H1 (cell line): ENCODE measurements around the gene DNAH1. TPM values are rescaled to one million over a fixed set of nuclear protein-coding genes. Genes with fewer than 3 reads are reported as not detected.
A peak's percentile ranks its signal among the peaks of the same experiment; 100 is the strongest.

Source experiments
- CTCF ChIA-PET: fragments of 300-600 bp; sonication (Branson Sonifier 250); formaldehyde crosslinking; loops from one replicate; lab custom pipeline; 2021; ENCODE audit not compliant: partially characterized antibody; lab: Charles Lee
- POLR2A ChIA-PET: fragments of 300-600 bp; sonication (Branson Sonifier 250); formaldehyde crosslinking; loops from one replicate; lab custom pipeline; 2021; ENCODE audit warnings: inconsistent platforms; ENCODE audit not compliant: partially characterized antibody; lab: Charles Lee
- DNase-seq, 2 experiments: peaks; one replicate each; pipeline versions ENCODE4 v3.0.0 to v3.0.0-alpha.2; 2010 to 2022; ENCODE audit warnings: low spot score in 2 of 2, low read depth in 1 of 2, mixed read lengths in 1 of 2
- FAIRE-seq: peaks from 2 replicates; lab custom pipeline; 2011; peaks lifted over from hg19 to GRCh38; lab: Jason Lieb, UNC
- H2AFZ ChIP-seq: 2 replicates; pipeline ENCODE4 v1.8.1; 2012; ENCODE audit warnings: low read length, inconsistent platforms
- H2AK5ac ChIP-seq: 2 replicates; pipeline ENCODE4 v1.6.1; 2013; ENCODE audit warnings: low read depth, low read length
- H2BK120ac ChIP-seq: replicated peaks from 2 replicates; pipeline ENCODE3; 2013; ENCODE audit warnings: low read depth, low read length, inconsistent platforms
- H2BK12ac ChIP-seq: 2 replicates; pipeline ENCODE4 v1.6.1; 2013; ENCODE audit warnings: low read depth, low read length
- H2BK15ac ChIP-seq: 2 replicates; pipeline ENCODE4 v1.6.1; 2013; ENCODE audit warnings: low read length
- H2BK20ac ChIP-seq: 2 replicates; pipeline ENCODE4 v1.6.1; 2013; ENCODE audit warnings: low read length
- H2BK5ac ChIP-seq: 2 replicates; pipeline ENCODE4 v1.6.1; 2013; ENCODE audit warnings: low read depth, low read length
- H3K14ac ChIP-seq: 2 replicates; pipeline ENCODE4 v1.6.1; 2013; ENCODE audit warnings: inconsistent platforms; ENCODE audit not compliant: insufficient read length
- H3K18ac ChIP-seq: 2 replicates; pipeline ENCODE4 v1.6.1; 2013; ENCODE audit warnings: low read length; ENCODE audit errors: extremely low read depth
- H3K23ac ChIP-seq: 2 replicates; pipeline ENCODE4 v1.6.1; 2013; ENCODE audit warnings: inconsistent platforms; ENCODE audit not compliant: insufficient read length
- H3K23me2 ChIP-seq: 2 replicates; pipeline ENCODE4 v1.6.1; 2013; ENCODE audit warnings: low read depth, low read length
- H3K27ac ChIP-seq: 2 replicates; pipeline ENCODE4 v1.6.1; 2011; ENCODE audit warnings: low read depth, low read length, inconsistent platforms
- H3K27me3 ChIP-seq, 4 experiments: replicated peaks in 1 of 4; 1 replicate in 1 of 4; 2 replicates in 3 of 4; pipeline versions ENCODE4 v1.6.1 to v1.8.1; 2011 to 2013; ENCODE audit warnings: low read length in 3 of 4, mild to moderate bottlenecking in 3 of 4, inconsistent platforms in 2 of 4, mixed read lengths in 2 of 4, moderate library complexity in 1 of 4; ENCODE audit not compliant: control insufficient read depth in 3 of 4, insufficient read depth in 3 of 4; ENCODE audit errors: extremely low read depth in 1 of 4
- H3K36me3 ChIP-seq, 4 experiments: 2 replicates each; pipeline versions ENCODE4 v1.6.1 to v1.8.1; 2011 to 2013; ENCODE audit warnings: mild to moderate bottlenecking in 4 of 4, low read length in 3 of 4, moderate library complexity in 2 of 4, control low read depth in 1 of 4, inconsistent platforms in 1 of 4; ENCODE audit not compliant: insufficient read depth in 4 of 4, control insufficient read depth in 2 of 4
- H3K4ac ChIP-seq: replicated peaks from 2 replicates; pipeline ENCODE3; 2013; ENCODE audit warnings: low read length, low read depth, mixed read lengths, inconsistent platforms; ENCODE audit not compliant: insufficient read length
- H3K4me1 ChIP-seq, 4 experiments: replicated peaks in 1 of 4; 1 replicate in 1 of 4; 2 replicates in 3 of 4; pipeline versions ENCODE4 v1.6.1 to v1.8.1; 2011 to 2013; ENCODE audit warnings: low read length in 3 of 4, inconsistent platforms in 2 of 4, mixed read lengths in 1 of 4; ENCODE audit not compliant: insufficient read depth in 4 of 4, control insufficient read depth in 3 of 4
- H3K4me2 ChIP-seq, 2 experiments: 2 replicates each; pipeline versions ENCODE4 v1.6.1 to v1.8.1; 2011 to 2013; ENCODE audit warnings: low read depth in 2 of 2, low read length in 2 of 2, control low read depth in 1 of 2, inconsistent platforms in 1 of 2, mild to moderate bottlenecking in 1 of 2; ENCODE audit not compliant: insufficient read depth in 1 of 2
- H3K4me3 ChIP-seq, 4 experiments: fragments of 200-600, 300-600 bp in 1 of 4; sonication (generic), shearing (Covaris generic), sonication (Bioruptor Twin) in 1 of 4; 2 replicates each; pipeline versions ENCODE4 v1.5.1 to v1.8.1; 2011 to 2016; ENCODE audit warnings: low read length in 4 of 4, low read depth in 3 of 4, control low read depth in 2 of 4, inconsistent platforms in 2 of 4, mild to moderate bottlenecking in 2 of 4, mixed read lengths in 1 of 4, moderate library complexity in 1 of 4; ENCODE audit not compliant: insufficient read depth in 2 of 4; ENCODE audit errors: extremely low read depth in 1 of 4
- H3K56ac ChIP-seq: replicated peaks from 2 replicates; pipeline ENCODE3; 2013; ENCODE audit warnings: low read depth, mild to moderate bottlenecking, mixed read lengths, low read length, inconsistent platforms; ENCODE audit not compliant: insufficient read length
- H3K79me1 ChIP-seq: 2 replicates; pipeline ENCODE4 v1.6.1; 2013; ENCODE audit warnings: low read depth, low read length, control low read depth
- H3K79me2 ChIP-seq, 2 experiments: 2 replicates each; pipeline versions ENCODE4 v1.6.1 to v1.8.1; 2012 to 2013; ENCODE audit warnings: low read length in 2 of 2, mild to moderate bottlenecking in 2 of 2, inconsistent platforms in 1 of 2; ENCODE audit not compliant: insufficient read depth in 2 of 2, control insufficient read depth in 1 of 2
- H3K9ac ChIP-seq, 4 experiments: replicated peaks in 1 of 4; 1 replicate in 1 of 4; 2 replicates in 3 of 4; pipeline versions ENCODE4 v1.6.1 to v1.8.1; 2011 to 2013; ENCODE audit warnings: low read depth in 3 of 4, low read length in 3 of 4, control low read depth in 2 of 4, mild to moderate bottlenecking in 2 of 4, moderate library complexity in 2 of 4, inconsistent platforms in 1 of 4; ENCODE audit errors: extremely low read depth in 1 of 4
- H3K9me3 ChIP-seq, 2 experiments: 2 replicates each; pipeline versions ENCODE4 v1.6.1 to v1.8.1; 2012 to 2013; ENCODE audit warnings: mild to moderate bottlenecking in 2 of 2, moderate library complexity in 2 of 2, control low read depth in 1 of 2, inconsistent platforms in 1 of 2, low read depth in 1 of 2, low read length in 1 of 2, mixed read lengths in 1 of 2; ENCODE audit not compliant: insufficient read depth in 2 of 2
- H4K20me1 ChIP-seq, 2 experiments: replicated peaks in 1 of 2; 2 replicates each; pipeline versions ENCODE3 to v1.8.1; 2011 to 2013; ENCODE audit warnings: inconsistent platforms in 2 of 2, low read length in 2 of 2, mild to moderate bottlenecking in 1 of 2; ENCODE audit not compliant: insufficient read depth in 2 of 2, control insufficient read depth in 1 of 2
- H4K5ac ChIP-seq: 2 replicates; pipeline ENCODE4 v1.6.1; 2013; ENCODE audit warnings: low read length, low read depth, mixed read lengths, inconsistent platforms; ENCODE audit not compliant: insufficient read length
- H4K8ac ChIP-seq: 2 replicates; pipeline ENCODE4 v1.8.0; 2013; ENCODE audit warnings: mild to moderate bottlenecking, moderate library complexity, low read length, inconsistent platforms; ENCODE audit not compliant: insufficient read depth; ENCODE audit errors: extremely low read depth
- H4K91ac ChIP-seq: replicated peaks from 2 replicates; pipeline ENCODE3; 2013; ENCODE audit warnings: low read length, mixed read lengths, inconsistent platforms; ENCODE audit not compliant: insufficient read length
- GABPA ChIP-seq: IDR thresholded peaks from 2 replicates; pipeline ENCODE4 v1.6.1; 2011; ENCODE audit warnings: mild to moderate bottlenecking, low read length, moderate library complexity, borderline replicate concordance; ENCODE audit not compliant: insufficient read depth
- POU5F1 ChIP-seq: IDR thresholded peaks from 2 replicates; pipeline ENCODE4 v1.6.1; 2011; ENCODE audit warnings: low read depth, mild to moderate bottlenecking, low read length, moderate library complexity
- WGBS, 2 experiments: shearing (Covaris generic) in 1 of 2; methylation state at CpG; one replicate each; pipeline versions ENCODE4 v1.1.6 to v1.1.7; 2013 to 2015; ENCODE audit warnings: low lambda C conversion rate in 2 of 2, mixed read lengths in 2 of 2, inconsistent platforms in 1 of 2, low coverage in 1 of 2, missing lambda C conversion rate in 1 of 2; ENCODE audit not compliant: insufficient replicate concordance in 2 of 2, insufficient coverage in 1 of 2, insufficient read length in 1 of 2; ENCODE audit errors: extremely low coverage in 1 of 2, missing lambda C conversion rate in 1 of 2; 5-methylcytosine and 5-hydroxymethylcytosine counted together
- polyA plus RNA-seq, 7 experiments: library from polyadenylated mRNA; depleted of rRNA in 3 of 7; stranded (reverse) in 5 of 7; unstranded in 2 of 7; fragments of >200 nt in 5 of 7; fragments of 200-250 nt in 2 of 7; gene quantifications; 1 replicate in 5 of 7; 2 replicates in 1 of 7; 4 replicates in 1 of 7; pipeline versions ENCODE4 v1.2.1 to v1.2.3, GENCODE V29; 2011 to 2013; ENCODE audit warnings: missing spikeins in 2 of 7, mixed read lengths in 2 of 7
- total RNA-seq: library from RNA; stranded (reverse); fragmentation: NEBNext Ultra II Directional; extraction: Animal tissue kit (Norgen Biotek cat#: 25700); gene quantifications from 2 replicates; pipeline ENCODE4 v1.2.1, GENCODE V29; 2021

The DNAH1 gene
- total and polyA plus RNA-seq, 2 of the 8 experiments (the other 6 are each of a cell fraction or from before 2014, with no cell fraction given): 1.0 to 1.5 TPM

GRCh38 chr3:52308308-52308707 lies 7.8 kb upstream of the DNAH1 start:
- Histone ChIP-seq H2AFZ (no peak overlapping the region), H2BK5ac (no peak overlapping the region), H4K8ac (0 out of 2 replicates have a peak overlapping the region, but pooled peaks have one; percentile 4), H3K79me2 (no peaks in the 10 kb centered on the region), H3K27ac (no peak overlapping the region), H3K4ac (no peak overlapping the region), H3K36me3 (no peaks in the 10 kb centered on the region; a peak in 1 of 8 replicates), H3K4me3 (no peak overlapping the region), H2BK12ac (no peak overlapping the region), H4K5ac (no peak overlapping the region), H4K20me1 (peaks cover 0 to 2% of the 10 kb centered on the region in 2 experiments), H3K4me2 (no peak overlapping the region), H3K23ac (no peak overlapping the region), H2BK120ac (no peak overlapping the region), H2BK20ac (0 out of 2 replicates have a peak overlapping the region, but pooled peaks have one; percentile 34), H4K91ac (no peak overlapping the region), H3K18ac (no peak overlapping the region), H2AK5ac (no peak overlapping the region; the same call in 1 of the 2 replicates), H3K23me2 (no peaks in the 10 kb centered on the region), H3K14ac (no peak overlapping the region), H3K4me1 (no peaks in the 10 kb centered on the region; a peak in 1 of 7 replicates), H3K79me1 (no peaks in the 10 kb centered on the region), H3K27me3 (peaks cover 0 to 3% (median 1%) of the 10 kb centered on the region in 4 experiments; a peak in 3 of 7 replicates), H3K9me3 (no peaks in the 10 kb centered on the region), H3K56ac (no peak overlapping the region), H3K9ac (no peak overlapping the region), H2BK15ac (no peak overlapping the region)
- DNase-seq (no peak), FAIRE-seq (no peak)
- CTCF ChIA-PET: interaction anchor here (1.7 to 4.1 kb wide), 5 partner anchors 11 to 88 kb away, joined by 5 to 14 read pairs (median 6); no protein-coding TSS in a partner anchor
- POLR2A ChIA-PET: no interaction called here
- 58% methylated on average over 1 of the region's 1 CpG; no CpG with 5 or more reads in 1 of the 2 experiments for WGBS, 2 experiments
- TF ChIP-seq GABPA (no peak), POU5F1 (no peak)
- TF ChIP-seq, all 59 proteins: peak for 0
